ENCODE results near the gene TMTC2.

DNA sequence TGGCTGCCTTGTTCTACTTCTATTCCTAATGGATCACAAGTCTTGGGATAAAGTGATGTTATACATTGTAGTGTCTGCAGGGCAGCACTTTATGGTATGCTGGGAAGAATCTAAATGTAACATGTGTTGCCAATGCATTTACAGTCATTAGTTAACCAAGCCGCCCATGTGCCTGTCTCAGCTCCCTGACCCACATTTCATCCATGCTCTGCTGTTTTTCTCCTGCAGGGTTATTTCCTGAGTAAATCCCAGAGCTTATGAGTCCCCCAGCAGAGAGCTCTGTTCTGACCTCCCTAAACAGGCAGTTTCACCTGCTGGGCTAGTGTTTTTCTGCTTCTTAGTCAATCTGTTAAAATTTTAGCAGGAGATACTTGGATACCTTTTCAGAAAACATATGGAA is 4.4 kb upstream of the TMTC2 start:
- TF ChIP-seq, protein P1, sequence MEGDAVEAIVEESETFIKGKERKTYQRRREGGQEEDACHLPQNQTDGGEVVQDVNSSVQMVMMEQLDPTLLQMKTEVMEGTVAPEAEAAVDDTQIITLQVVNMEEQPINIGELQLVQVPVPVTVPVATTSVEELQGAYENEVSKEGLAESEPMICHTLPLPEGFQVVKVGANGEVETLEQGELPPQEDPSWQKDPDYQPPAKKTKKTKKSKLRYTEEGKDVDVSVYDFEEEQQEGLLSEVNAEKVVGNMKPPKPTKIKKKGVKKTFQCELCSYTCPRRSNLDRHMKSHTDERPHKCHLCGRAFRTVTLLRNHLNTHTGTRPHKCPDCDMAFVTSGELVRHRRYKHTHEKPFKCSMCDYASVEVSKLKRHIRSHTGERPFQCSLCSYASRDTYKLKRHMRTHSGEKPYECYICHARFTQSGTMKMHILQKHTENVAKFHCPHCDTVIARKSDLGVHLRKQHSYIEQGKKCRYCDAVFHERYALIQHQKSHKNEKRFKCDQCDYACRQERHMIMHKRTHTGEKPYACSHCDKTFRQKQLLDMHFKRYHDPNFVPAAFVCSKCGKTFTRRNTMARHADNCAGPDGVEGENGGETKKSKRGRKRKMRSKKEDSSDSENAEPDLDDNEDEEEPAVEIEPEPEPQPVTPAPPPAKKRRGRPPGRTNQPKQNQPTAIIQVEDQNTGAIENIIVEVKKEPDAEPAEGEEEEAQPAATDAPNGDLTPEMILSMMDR (IDR thresholded peaks at IDR 0.05), result no peak
- TF ChIP-seq POLR2A (IDR thresholded peaks at IDR 0.05), result no peak

All from testis (tissue), 2 donors.